K562 (cell line): ENCODE results near the gene ZDHHC11. TPM values are rescaled to one million over a fixed set of nuclear protein-coding genes. Genes with fewer than 3 reads are reported as not detected.
A peak's percentile ranks its signal among the peaks of the same experiment; 100 is the strongest.

Experiments
- ATAC-seq: fragments of 200-7000 bp; cut with Tn5 transposase; 3 replicates; pipeline ENCODE4 v1.9.1; 2020; ENCODE audit warnings: moderate library complexity
- BruUV-seq: library from RNA; stranded (reverse); fragments of 400-500 nt; replicated peaks from 2 replicates; lab custom pipeline; 2021; lab: Mats Ljungman, UMichigan
- CTCF ChIA-PET: fragments of 300-600 bp; formaldehyde crosslinking; extraction: SDS; loops from one replicate; lab custom pipeline; 2021; ENCODE audit warnings: low intra/inter-chr PET ratio; lab: Yijun Ruan, JAX
- POLR2A ChIA-PET: fragments of 300-600, 350-650 bp; sonication (Branson Sonifier 250); formaldehyde crosslinking; extraction: SDS; loops from one replicate; lab custom pipeline; 2021; ENCODE audit warnings: antibody characterized with exemption, inconsistent platforms; lab: Yijun Ruan, JAX
- DNase-seq, 4 experiments: peaks; one replicate each; pipeline versions ENCODE4 v3.0.0 to v3.0.0-alpha.2; 2011 to 2018; ENCODE audit warnings: low spot score in 3 of 4, mixed read lengths in 3 of 4; ENCODE audit errors: extremely low read depth in 1 of 4
- FAIRE-seq: peaks from 2 replicates; lab custom pipeline; 2011; peaks lifted over from hg19 to GRCh38; lab: Jason Lieb, UNC
- H2AFZ ChIP-seq: 2 replicates; pipeline ENCODE4 v1.6.0; 2011; ENCODE audit warnings: low read depth, low read length, control low read depth, inconsistent platforms
- H3K27ac ChIP-seq: fragments of 200-600 bp; 3 replicates; pipeline ENCODE4 v1.8.0; 2011; ENCODE audit warnings: low read depth, mild to moderate bottlenecking, control low read depth, inconsistent platforms, low read length, moderate library complexity, mixed read lengths; ENCODE audit errors: extremely low read depth
- H3K27me3 ChIP-seq, 2 experiments: fragments of 300-600 bp in 1 of 2; 2 replicates in 1 of 2; 3 replicates in 1 of 2; pipeline versions ENCODE4 v1.6.0 to v1.8.0; 2011; ENCODE audit warnings: inconsistent platforms in 2 of 2, low read length in 2 of 2, mild to moderate bottlenecking in 1 of 2, mixed read lengths in 1 of 2, moderate library complexity in 1 of 2; ENCODE audit not compliant: control insufficient read depth in 2 of 2, insufficient read depth in 2 of 2
- H3K36me3 ChIP-seq: fragments of 300-600 bp; 3 replicates; pipeline ENCODE4 v1.8.0; 2011; ENCODE audit warnings: mild to moderate bottlenecking, low read length, inconsistent platforms; ENCODE audit not compliant: control insufficient read depth, insufficient read depth
- H3K4me1 ChIP-seq, 2 experiments: fragments of 200-600 bp in 1 of 2; replicated peaks in 1 of 2; 2 replicates in 1 of 2; 3 replicates in 1 of 2; pipeline versions ENCODE4 v1.5.1 to v1.8.0; 2011; ENCODE audit warnings: inconsistent platforms in 2 of 2, low read length in 2 of 2, mild to moderate bottlenecking in 1 of 2, mixed read lengths in 1 of 2, moderate library complexity in 1 of 2; ENCODE audit not compliant: control insufficient read depth in 2 of 2, insufficient read depth in 2 of 2
- H3K4me2 ChIP-seq: 2 replicates; pipeline ENCODE4 v1.6.1; 2011; ENCODE audit warnings: low read length, control low read depth, inconsistent platforms, mixed read lengths; ENCODE audit not compliant: insufficient read depth
- H3K4me3 ChIP-seq: fragments of 200-600 bp; sonication (generic), shearing (Covaris generic); 2 replicates; pipeline ENCODE4 v1.5.1; 2016; ENCODE audit warnings: control low read depth, inconsistent platforms
- H3K79me2 ChIP-seq: fragments of 200-600 bp; 3 replicates; pipeline ENCODE4 v1.8.0; 2011; ENCODE audit warnings: low read length, inconsistent platforms; ENCODE audit not compliant: control insufficient read depth, insufficient read depth
- H3K9ac ChIP-seq, 2 experiments: 2 replicates each; pipeline versions ENCODE4 v1.6.0 to v1.6.1; 2011; ENCODE audit warnings: low read depth in 2 of 2, low read length in 2 of 2, control low read depth in 1 of 2, inconsistent platforms in 1 of 2, mild to moderate bottlenecking in 1 of 2, mixed read lengths in 1 of 2; ENCODE audit not compliant: insufficient read depth in 1 of 2
- H3K9me1 ChIP-seq: one replicate; pipeline ENCODE4 v1.6.0; 2011; ENCODE audit warnings: inconsistent platforms, mild to moderate bottlenecking, low read length, moderate library complexity; ENCODE audit not compliant: control insufficient read depth, insufficient read depth
- H3K9me3 ChIP-seq: replicated peaks from 2 replicates; pipeline ENCODE4 v1.5.1; 2011; ENCODE audit warnings: low read depth, low read length, inconsistent platforms; ENCODE audit not compliant: control insufficient read depth, insufficient read depth
- H4K20me1 ChIP-seq: replicated peaks from 2 replicates; pipeline ENCODE4 v1.6.1; 2011; ENCODE audit warnings: low read length, inconsistent platforms, mixed read lengths; ENCODE audit not compliant: control insufficient read depth, insufficient read depth
- CBX3 ChIP-seq, 2 experiments: IDR thresholded peaks; 1 replicate in 1 of 2; 2 replicates in 1 of 2; pipeline ENCODE4 v1.6.1; 2012; ENCODE audit warnings: inconsistent platforms in 2 of 2, low read length in 2 of 2, borderline replicate concordance in 1 of 2, control low read depth in 1 of 2
- CREBBP ChIP-seq: IDR thresholded peaks from one replicate; pipeline ENCODE4 v1.6.1; 2012; ENCODE audit warnings: low read depth, mild to moderate bottlenecking, control low read depth, inconsistent platforms, low read length
- CXXC5 ChIP-seq: fragments of 250-450 bp; sonication (Bioruptor Pico); IDR thresholded peaks from 2 replicates; pipeline ENCODE4 v1.8.0; 2022; ENCODE audit warnings: inconsistent platforms, mild to moderate bottlenecking, moderate library complexity
- EP400 ChIP-seq: fragments of 450-650 bp; IDR thresholded peaks from 2 replicates; pipeline ENCODE4 v1.6.1; 2017; ENCODE audit warnings: antibody characterized with exemption, mild to moderate bottlenecking, moderate library complexity
- HDAC8 ChIP-seq: fragments of 450-650 bp; IDR thresholded peaks from 2 replicates; pipeline ENCODE4 v1.6.1; 2016; ENCODE audit warnings: mild to moderate bottlenecking, missing genetic modification characterization, moderate library complexity, missing compliant biosample characterization
- HDGF ChIP-seq: fragments of 450-650 bp; IDR thresholded peaks from 2 replicates; pipeline ENCODE4 v1.6.1; 2016
- MTA2 ChIP-seq: fragments of 450-650 bp; IDR thresholded peaks from 2 replicates; pipeline ENCODE4 v1.6.1; 2016; ENCODE audit warnings: low read depth
- NCOA2 ChIP-seq, 2 experiments: fragments of 450-650 bp; IDR thresholded peaks; 2 replicates each; pipeline ENCODE4 v1.6.1; 2018; ENCODE audit warnings: mild to moderate bottlenecking in 2 of 2, moderate library complexity in 1 of 2; ENCODE audit not compliant: partially characterized antibody in 2 of 2
- POLR3G ChIP-seq: IDR thresholded peaks from 2 replicates; pipeline ENCODE4 v1.6.1; 2011; ENCODE audit not compliant: insufficient read length, insufficient replicate concordance; ENCODE audit errors: extremely low read depth
- PURB ChIP-seq: sonication (generic); formaldehyde crosslinking; IDR thresholded peaks from 2 replicates; pipeline ENCODE4 v1.9.0; 2021; ENCODE audit warnings: low read depth, mild to moderate bottlenecking, missing genetic modification reagents
- ZNF655 ChIP-seq: fragments of 250-450 bp; sonication (Bioruptor Pico); IDR thresholded peaks from 2 replicates; pipeline ENCODE4 v1.5.0; 2021
- ZNF830 ChIP-seq: fragments of 250-450 bp; sonication (Bioruptor Pico); IDR thresholded peaks from 2 replicates; pipeline ENCODE4 v1.5.0; 2021; ENCODE audit warnings: mild to moderate bottlenecking
- ZZZ3 ChIP-seq: fragments of 450-650 bp; IDR thresholded peaks from 2 replicates; pipeline ENCODE4 v1.6.1; 2016; ENCODE audit warnings: antibody characterized with exemption, mild to moderate bottlenecking, moderate library complexity
- WGBS: fragments of 100-300 bp; shearing (Covaris generic); methylation state at CpG from one replicate; pipeline ENCODE4 v1.1.6; 2016; ENCODE audit warnings: low coverage, mixed read lengths; ENCODE audit not compliant: insufficient coverage; ENCODE audit errors: missing lambda C conversion rate; 5-methylcytosine and 5-hydroxymethylcytosine counted together
- in situ Hi-C: fragments of 300-500 bp; cut with MboI; formaldehyde crosslinking; loops from 4 replicates; pipeline ENCODE4 v1.15.0; 2018; ENCODE audit warnings: inconsistent platforms, mixed read lengths
- intact Hi-C: fragments of 100-400 bp; cut with micrococcal nuclease; formaldehyde crosslinking; loops from 2 replicates; pipeline ENCODE4 v1.14.2; 2022
- polyA plus RNA-seq, 8 experiments: library from polyadenylated mRNA; depleted of rRNA in 4 of 8; stranded (reverse) in 5 of 8; unstranded in 3 of 8; fragments of >200 nt; fragmentation: Nextera tagmentation in 2 of 8; fragmentation: Illumina TruSeq in 1 of 8; extraction: Ambion mirVana in 2 of 8; extraction: Trizol in 1 of 8; gene quantifications; 2 replicates each; pipeline versions ENCODE4 v1.2.1 to v1.2.3, GENCODE V29; 2011 to 2014; ENCODE audit warnings: inconsistent platforms in 1 of 8, missing spikeins in 1 of 8
- total RNA-seq, 7 experiments: library from RNA; depleted of rRNA in 6 of 7; stranded (reverse); fragments of >200 nt in 6 of 7; fragmentation: Illumina TruSeq in 2 of 7; extraction: Trizol in 2 of 7; gene quantifications; 2 replicates each; pipeline versions ENCODE4 v1.2.1 to v1.2.3, GENCODE V29; 2011 to 2021; ENCODE audit warnings: low replicate concordance in 1 of 7
- TF ChIP-seq, protein P1 (sequence below): sonication (generic); formaldehyde crosslinking; IDR thresholded peaks from 2 replicates; pipeline ENCODE4 v1.8.0; 2022; ENCODE audit warnings: mild to moderate bottlenecking, missing genetic modification reagents
- TF ChIP-seq, protein P2 (sequence below): fragments of 150-350 bp; IDR thresholded peaks from 2 replicates; pipeline ENCODE4 v1.6.1; 2014; ENCODE audit warnings: low read depth, mild to moderate bottlenecking, low read length, borderline replicate concordance
- TF ChIP-seq, protein P3 (sequence below): sonication (generic); formaldehyde crosslinking; IDR thresholded peaks from 2 replicates; pipeline ENCODE4 v1.8.1; 2023; ENCODE audit warnings: mild to moderate bottlenecking, missing genetic modification reagents

The ZDHHC11 gene
- total and polyA plus RNA-seq, 9 of the 15 experiments (the other 6 are each of a cell fraction or from before 2014, with no cell fraction given), result 0.07 to 2.3 (median 0.52) TPM

DNA sequence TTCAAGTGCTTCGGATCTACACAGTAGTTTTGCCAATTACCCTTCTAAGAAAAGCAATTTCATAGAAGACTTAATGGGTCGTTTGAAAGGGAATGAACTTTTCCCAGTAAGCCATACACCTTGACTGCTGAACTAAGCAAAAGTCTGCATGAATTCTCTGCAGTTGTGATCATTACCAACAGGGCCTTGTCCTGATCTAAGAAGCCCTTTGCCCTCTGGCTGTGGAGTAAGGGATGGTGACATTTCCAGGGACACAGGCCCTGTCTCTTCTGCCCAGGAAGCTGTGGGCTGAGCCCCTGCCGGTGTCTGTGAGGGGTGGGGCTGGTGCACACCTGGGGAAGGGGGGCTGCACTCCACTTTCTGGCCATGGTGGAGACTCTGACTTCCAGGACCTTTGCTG lies 30.5 kb downstream of the ZDHHC11 start:
- H2AFZ ChIP-seq, result no peak overlapping the region
- BruUV-seq, result no TSS peak
- H3K9me1 ChIP-seq, result no peaks in the 10 kb centered on the region
- no peak overlapping the region for H3K27ac ChIP-seq
- POLR2A ChIA-PET, result no interaction called here
- CTCF ChIA-PET, result no interaction called here
- DNase-seq (peak in 1 of 4 experiments; percentile 7), FAIRE-seq (no peak), ATAC-seq (no peak)
- H3K4me2 ChIP-seq, result no peak overlapping the region
- intact Hi-C loops, result no loop called here
- no peaks in the 10 kb centered on the region for H3K79me2 ChIP-seq
- H3K9me3 ChIP-seq, result peaks cover 2% of the 10 kb centered on the region; the same call in 1 of the 2 replicates
- H3K27me3 ChIP-seq, result peaks cover 35 to 54% of the 10 kb centered on the region in 2 experiments
- 0% methylated on average over 3 of the region's 3 CpGs for WGBS
- H3K4me1 ChIP-seq, result no peaks in the 10 kb centered on the region
- H3K4me3 ChIP-seq, result no peak overlapping the region
- no peak for TF ChIP-seq CBX3 (IDR thresholded peaks at IDR 0.05; ENCODE audit: borderline replicate concordance in 1 of 2, low read length in 2 of 2)
- TF ChIP-seq ZNF655, result no peak
- no peak for TF ChIP-seq HDAC8 (tag)
- no peak for TF ChIP-seq ZZZ3
- no peak for TF ChIP-seq CREBBP
- TF ChIP-seq PURB (CRISPR knock-in tag), result no peak
- no peak for TF ChIP-seq NCOA2 (IDR thresholded peaks at IDR 0.05; ENCODE audit: partially characterized antibody in 2 of 2)
- TF ChIP-seq, protein P1, sequence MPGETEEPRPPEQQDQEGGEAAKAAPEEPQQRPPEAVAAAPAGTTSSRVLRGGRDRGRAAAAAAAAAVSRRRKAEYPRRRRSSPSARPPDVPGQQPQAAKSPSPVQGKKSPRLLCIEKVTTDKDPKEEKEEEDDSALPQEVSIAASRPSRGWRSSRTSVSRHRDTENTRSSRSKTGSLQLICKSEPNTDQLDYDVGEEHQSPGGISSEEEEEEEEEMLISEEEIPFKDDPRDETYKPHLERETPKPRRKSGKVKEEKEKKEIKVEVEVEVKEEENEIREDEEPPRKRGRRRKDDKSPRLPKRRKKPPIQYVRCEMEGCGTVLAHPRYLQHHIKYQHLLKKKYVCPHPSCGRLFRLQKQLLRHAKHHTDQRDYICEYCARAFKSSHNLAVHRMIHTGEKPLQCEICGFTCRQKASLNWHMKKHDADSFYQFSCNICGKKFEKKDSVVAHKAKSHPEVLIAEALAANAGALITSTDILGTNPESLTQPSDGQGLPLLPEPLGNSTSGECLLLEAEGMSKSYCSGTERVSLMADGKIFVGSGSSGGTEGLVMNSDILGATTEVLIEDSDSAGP (CRISPR knock-in tag), result no peak
- TF ChIP-seq CXXC5, result no peak
- no peak for TF ChIP-seq EP400
- TF ChIP-seq MTA2, result no peak
- TF ChIP-seq ZNF830 (CRISPR knock-in tag), result no peak
- TF ChIP-seq, protein P2, sequence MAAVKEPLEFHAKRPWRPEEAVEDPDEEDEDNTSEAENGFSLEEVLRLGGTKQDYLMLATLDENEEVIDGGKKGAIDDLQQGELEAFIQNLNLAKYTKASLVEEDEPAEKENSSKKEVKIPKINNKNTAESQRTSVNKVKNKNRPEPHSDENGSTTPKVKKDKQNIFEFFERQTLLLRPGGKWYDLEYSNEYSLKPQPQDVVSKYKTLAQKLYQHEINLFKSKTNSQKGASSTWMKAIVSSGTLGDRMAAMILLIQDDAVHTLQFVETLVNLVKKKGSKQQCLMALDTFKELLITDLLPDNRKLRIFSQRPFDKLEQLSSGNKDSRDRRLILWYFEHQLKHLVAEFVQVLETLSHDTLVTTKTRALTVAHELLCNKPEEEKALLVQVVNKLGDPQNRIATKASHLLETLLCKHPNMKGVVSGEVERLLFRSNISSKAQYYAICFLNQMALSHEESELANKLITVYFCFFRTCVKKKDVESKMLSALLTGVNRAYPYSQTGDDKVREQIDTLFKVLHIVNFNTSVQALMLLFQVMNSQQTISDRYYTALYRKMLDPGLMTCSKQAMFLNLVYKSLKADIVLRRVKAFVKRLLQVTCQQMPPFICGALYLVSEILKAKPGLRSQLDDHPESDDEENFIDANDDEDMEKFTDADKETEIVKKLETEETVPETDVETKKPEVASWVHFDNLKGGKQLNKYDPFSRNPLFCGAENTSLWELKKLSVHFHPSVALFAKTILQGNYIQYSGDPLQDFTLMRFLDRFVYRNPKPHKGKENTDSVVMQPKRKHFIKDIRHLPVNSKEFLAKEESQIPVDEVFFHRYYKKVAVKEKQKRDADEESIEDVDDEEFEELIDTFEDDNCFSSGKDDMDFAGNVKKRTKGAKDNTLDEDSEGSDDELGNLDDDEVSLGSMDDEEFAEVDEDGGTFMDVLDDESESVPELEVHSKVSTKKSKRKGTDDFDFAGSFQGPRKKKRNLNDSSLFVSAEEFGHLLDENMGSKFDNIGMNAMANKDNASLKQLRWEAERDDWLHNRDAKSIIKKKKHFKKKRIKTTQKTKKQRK, result no peak
- TF ChIP-seq, protein P3, sequence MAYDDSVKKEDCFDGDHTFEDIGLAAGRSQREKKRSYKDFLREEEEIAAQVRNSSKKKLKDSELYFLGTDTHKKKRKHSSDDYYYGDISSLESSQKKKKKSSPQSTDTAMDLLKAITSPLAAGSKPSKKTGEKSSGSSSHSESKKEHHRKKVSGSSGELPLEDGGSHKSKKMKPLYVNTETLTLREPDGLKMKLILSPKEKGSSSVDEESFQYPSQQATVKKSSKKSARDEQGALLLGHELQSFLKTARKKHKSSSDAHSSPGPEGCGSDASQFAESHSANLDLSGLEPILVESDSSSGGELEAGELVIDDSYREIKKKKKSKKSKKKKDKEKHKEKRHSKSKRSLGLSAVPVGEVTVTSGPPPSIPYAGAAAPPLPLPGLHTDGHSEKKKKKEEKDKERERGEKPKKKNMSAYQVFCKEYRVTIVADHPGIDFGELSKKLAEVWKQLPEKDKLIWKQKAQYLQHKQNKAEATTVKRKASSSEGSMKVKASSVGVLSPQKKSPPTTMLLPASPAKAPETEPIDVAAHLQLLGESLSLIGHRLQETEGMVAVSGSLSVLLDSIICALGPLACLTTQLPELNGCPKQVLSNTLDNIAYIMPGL (CRISPR knock-in tag), result no peak
- TF ChIP-seq POLR3G, result no peak
- TF ChIP-seq HDGF, result no peak
- H4K20me1 ChIP-seq, result no peaks in the 10 kb centered on the region; the same call in 1 of the 2 replicates
- in situ Hi-C loops, result loop anchor here (5.0 kb wide), 1 partner anchor 88 kb away; no protein-coding TSS in a partner anchor
- no peak overlapping the region for H3K9ac ChIP-seq
- no peaks in the 10 kb centered on the region for H3K36me3 ChIP-seq
